ENCODE measurements around the gene STAT4.

The STAT4 gene

DNA sequence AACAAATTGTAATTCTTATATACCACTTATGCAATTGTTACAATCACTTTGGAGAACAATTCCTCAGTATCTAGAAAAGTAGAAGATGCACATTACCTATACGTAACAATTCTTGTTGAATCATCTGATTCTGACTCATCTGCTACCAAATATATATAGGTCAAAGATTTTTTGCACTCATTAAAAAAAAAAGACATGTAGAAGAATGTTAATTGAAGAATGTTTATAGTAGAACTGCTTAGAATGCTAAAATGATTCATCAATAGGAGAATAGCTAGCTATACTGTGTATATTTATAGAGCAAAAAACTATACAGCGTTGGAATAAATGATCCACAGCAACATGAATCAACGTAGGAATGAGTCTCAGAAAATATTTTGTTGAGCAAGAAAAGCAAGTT is 107.4 kb downstream of the STAT4 start:
- DNase-seq (ENCODE audit: extremely low read depth, low read depth) = no peak
- TF ChIP-seq, protein P1, sequence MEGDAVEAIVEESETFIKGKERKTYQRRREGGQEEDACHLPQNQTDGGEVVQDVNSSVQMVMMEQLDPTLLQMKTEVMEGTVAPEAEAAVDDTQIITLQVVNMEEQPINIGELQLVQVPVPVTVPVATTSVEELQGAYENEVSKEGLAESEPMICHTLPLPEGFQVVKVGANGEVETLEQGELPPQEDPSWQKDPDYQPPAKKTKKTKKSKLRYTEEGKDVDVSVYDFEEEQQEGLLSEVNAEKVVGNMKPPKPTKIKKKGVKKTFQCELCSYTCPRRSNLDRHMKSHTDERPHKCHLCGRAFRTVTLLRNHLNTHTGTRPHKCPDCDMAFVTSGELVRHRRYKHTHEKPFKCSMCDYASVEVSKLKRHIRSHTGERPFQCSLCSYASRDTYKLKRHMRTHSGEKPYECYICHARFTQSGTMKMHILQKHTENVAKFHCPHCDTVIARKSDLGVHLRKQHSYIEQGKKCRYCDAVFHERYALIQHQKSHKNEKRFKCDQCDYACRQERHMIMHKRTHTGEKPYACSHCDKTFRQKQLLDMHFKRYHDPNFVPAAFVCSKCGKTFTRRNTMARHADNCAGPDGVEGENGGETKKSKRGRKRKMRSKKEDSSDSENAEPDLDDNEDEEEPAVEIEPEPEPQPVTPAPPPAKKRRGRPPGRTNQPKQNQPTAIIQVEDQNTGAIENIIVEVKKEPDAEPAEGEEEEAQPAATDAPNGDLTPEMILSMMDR (IDR thresholded peaks at IDR 0.05; ENCODE audit: low read depth, low read length, missing control alignments) = no peak
- no peak overlapping the region for H3K4me3 ChIP-seq (replicated peaks; ENCODE audit: low read depth, low read length)

DNA sequence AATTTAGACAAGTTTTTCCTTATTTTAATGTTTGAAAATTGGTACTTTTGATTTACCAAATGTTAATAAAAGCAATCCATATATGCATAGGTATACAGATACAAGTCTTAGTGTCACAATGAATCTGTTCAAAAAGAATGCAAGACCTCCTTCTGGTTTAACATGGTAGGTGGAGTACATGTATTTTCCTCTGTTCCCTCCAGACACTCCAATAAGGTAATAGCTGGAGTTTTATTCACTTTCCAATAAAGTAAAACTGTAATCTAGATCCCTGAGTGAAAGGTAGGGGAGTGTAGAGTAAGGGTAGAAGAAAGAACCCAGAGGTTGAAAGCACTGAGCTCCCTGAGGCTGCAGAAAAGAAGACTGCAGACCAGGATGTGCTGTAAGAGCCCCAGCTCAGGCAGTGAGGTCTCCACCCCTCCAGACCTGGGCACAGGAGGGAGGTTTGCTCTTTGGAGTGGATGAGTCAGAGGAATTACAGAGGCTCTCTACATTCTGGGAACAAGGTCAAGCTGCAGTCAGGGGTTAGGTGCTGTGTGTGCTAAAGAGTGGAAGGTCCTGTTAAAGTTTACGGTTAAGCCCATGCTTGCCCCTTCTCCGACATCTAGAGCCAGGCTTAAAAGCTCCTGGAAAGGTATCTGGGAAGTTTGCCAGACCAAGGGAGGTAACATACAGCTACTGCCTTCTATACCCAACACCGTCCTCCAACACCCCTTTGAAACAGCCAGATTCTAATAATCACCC is 109.2 kb downstream of the STAT4 start:
- no peak for DNase-seq (ENCODE audit: extremely low read depth, low read depth)
- TF ChIP-seq, protein P1 (IDR thresholded peaks at IDR 0.05; ENCODE audit: low read depth, low read length, missing control alignments) = no peak
- H3K4me3 ChIP-seq (replicated peaks; ENCODE audit: low read depth, low read length) = no peak overlapping the region

DNA sequence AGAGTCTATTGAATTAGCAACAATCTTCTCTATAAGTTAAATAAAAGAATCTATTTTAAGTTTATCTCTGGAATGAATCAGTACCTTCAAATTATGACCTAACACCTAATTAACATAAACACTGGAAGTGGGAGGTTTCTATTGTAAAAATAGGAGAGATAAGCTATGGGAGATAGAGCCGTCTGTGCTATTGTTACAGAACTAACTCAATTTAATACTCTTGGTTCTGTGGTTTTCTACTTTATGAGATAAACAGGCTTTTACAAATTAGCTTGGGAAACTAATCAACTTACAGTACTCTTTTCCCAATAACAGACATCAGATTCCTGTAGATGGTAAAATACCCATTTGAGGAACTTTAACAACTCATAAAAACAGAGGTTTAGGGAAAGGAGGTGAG is 111.2 kb downstream of the STAT4 start:
- DNase-seq (ENCODE audit: extremely low read depth, low read depth) = no peak
- no peak overlapping the region for H3K4me3 ChIP-seq (replicated peaks; ENCODE audit: low read depth, low read length)
- TF ChIP-seq, protein P1 (IDR thresholded peaks at IDR 0.05; ENCODE audit: low read depth, low read length, missing control alignments) = no peak

DNA sequence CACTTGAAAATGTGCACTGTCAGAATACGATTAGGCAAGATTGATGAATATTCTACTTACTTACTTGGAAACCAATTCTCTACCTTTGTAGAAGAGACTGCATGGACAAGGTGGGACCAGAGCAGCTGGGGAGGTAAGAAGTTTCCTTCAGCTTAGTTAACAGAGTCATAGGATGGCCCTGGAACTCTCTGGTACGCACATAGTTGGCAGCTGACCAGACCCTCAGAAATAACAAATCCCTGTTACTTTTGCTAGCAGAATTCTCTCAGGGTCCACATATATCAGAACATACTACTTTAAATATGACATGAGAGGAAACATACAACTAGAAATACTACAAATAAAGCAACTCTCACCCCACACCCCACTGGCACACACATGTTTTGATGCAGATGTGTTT is 112.1 kb downstream of the STAT4 start:
- TF ChIP-seq, protein P1 (IDR thresholded peaks at IDR 0.05; ENCODE audit: low read depth, low read length, missing control alignments) = no peak
- no peak overlapping the region for H3K4me3 ChIP-seq (replicated peaks; ENCODE audit: low read depth, low read length)
- DNase-seq (ENCODE audit: extremely low read depth, low read depth) = no peak

DNA sequence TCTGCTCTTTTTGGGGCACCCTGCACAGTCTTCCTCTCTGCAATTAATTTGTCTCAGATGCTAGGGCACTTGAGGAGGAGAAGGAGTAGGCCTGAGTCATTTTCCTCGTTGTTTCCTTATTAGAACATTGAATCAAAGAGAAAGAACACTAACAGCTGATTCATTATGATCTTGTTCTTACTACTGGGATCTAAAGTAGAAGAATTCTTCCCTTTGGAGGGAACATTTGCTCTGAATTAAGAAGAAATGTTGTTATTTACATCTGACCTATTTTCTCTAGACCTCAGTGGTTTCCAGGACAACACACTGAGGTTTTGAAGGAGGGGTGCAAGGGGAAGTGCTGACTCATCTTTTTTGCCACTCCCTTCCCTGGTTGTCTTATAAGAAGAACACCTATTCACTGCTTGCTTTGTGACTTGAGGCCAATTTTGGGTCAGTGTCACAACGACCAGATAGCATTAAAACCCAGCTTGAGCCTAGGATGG is 112.5 kb downstream of the STAT4 start:
- DNase-seq (ENCODE audit: extremely low read depth, low read depth) = peak; percentile 82
- no peak overlapping the region for H3K4me3 ChIP-seq (replicated peaks; ENCODE audit: low read depth, low read length)
- TF ChIP-seq, protein P1 (IDR thresholded peaks at IDR 0.05; ENCODE audit: low read depth, low read length, missing control alignments) = no peak

DNA sequence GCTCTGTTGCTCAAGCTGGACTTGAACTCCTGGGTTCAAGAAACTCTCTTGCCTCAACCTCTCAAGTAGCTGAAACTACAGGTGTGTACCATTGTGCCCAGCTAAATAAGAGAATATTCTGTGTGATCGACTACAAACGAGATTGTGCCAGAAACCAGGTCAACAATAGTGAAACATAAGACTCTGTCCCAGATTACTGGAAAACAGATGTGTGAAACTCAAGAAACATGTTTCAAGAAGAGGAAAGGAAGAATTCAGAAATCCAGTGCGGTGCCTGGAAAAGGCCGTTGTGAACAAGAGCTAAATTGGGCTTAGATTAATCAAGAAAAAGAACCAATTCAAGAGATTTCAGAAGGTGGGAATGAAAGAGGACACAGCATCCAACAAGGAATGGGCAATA is 113.4 kb downstream of the STAT4 start:
- DNase-seq (ENCODE audit: extremely low read depth, low read depth) = no peak
- no peak overlapping the region for H3K4me3 ChIP-seq (replicated peaks; ENCODE audit: low read depth, low read length)
- TF ChIP-seq, protein P1 (IDR thresholded peaks at IDR 0.05; ENCODE audit: low read depth, low read length, missing control alignments) = no peak

All from HFF-Myc (cell line).